Right ventricle myocardium superior (tissue), 1 donor: ENCODE data around the gene LMTK2. TPM values are rescaled to one million over a fixed set of nuclear protein-coding genes. Genes with fewer than 3 reads are reported as not detected.

ENCODE experiments used
- ATAC-seq: fragments of 200-7000 bp; cut with Tn5 transposase; one replicate; pipeline ENCODE4 v1.9.1; 2020; ENCODE audit warnings: mild to moderate bottlenecking; ENCODE audit not compliant: poor library complexity
- DNase-seq: peaks from one replicate; pipeline ENCODE4 v3.0.0-alpha.2; 2020
- intact Hi-C: fragments of 100-400 bp; cut with DNase I; formaldehyde crosslinking; loops from one replicate; pipeline ENCODE4 v1.11.2; 2022
- long read RNA-seq: library from polyadenylated mRNA; unstranded; transcript quantifications from one replicate; pipeline ENCODE4 v2.0.0, GENCODE V29; 2021
- total RNA-seq: library from RNA; stranded (reverse); fragmentation: NEBNext Ultra II Directional; extraction: Animal tissue kit (Norgen Biotek cat#: 25700); gene quantifications from one replicate; pipeline ENCODE4 v1.2.1, GENCODE V29; 2021
- donor health status: DM: no; HTN: yes; CAD: no; lungs with severe emphysema.

The LMTK2 gene
- 20.3 TPM for total RNA-seq
- long read RNA-seq, partial matches to known transcripts = 14 of 22 reads
- long read RNA-seq, other reads (novel, unspliced or antisense) = 8 of 22 reads

- peak; percentile 97 for DNase-seq
- intact Hi-C loops = loop anchor here (1.0 kb wide), 1 partner anchor 62 kb away; no protein-coding TSS in a partner anchor
- peak; percentile 99 for ATAC-seq
Measured at GRCh38 chr7:98106647-98107312, at the start of gene LMTK2. Gene LMTK2 (plus strand): TSS chr7:98106862. CDS start chr7:98107178, 316 bp downstream.

GRCh38 chr7:98057157-98057556 lies 49.5 kb upstream of the LMTK2 start:
- ATAC-seq (no peak), DNase-seq (no peak)
- intact Hi-C loops = no loop called here

GRCh38 chr7:98058186-98058585 lies 48.5 kb upstream of the LMTK2 start:
- no peak for ATAC-seq
- DNase-seq = no peak
- intact Hi-C loops = no loop called here

DNA sequence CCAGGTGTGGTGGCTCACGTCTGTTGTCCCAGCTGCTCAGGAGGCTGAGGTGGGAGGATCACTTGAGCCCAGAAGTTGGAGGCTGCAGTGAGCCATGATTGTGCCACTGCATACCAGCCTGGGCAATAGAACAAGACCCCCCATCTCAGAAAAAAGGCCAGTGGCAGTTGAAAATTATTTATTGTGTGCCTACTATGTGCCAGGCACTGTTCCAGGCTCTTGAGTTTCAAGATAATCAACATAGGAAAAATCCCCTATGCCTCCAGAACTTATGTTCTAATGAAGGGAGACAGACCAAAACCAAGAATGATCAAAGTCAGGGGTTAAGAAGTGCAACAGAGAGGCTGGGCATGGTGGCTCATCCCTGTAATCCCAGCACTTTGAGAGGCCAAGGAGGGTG lies 42.4 kb upstream of the LMTK2 start:
- intact Hi-C loops = no loop called here
- DNase-seq = no peak
- no peak for ATAC-seq

- ATAC-seq = no peak
- DNase-seq = no peak
- intact Hi-C loops = no loop called here
Measured at GRCh38 chr7:98066208-98066607, 40.5 kb upstream of the LMTK2 start.

GRCh38 chr7:98066934-98067507 lies 39.6 kb upstream of the LMTK2 start:
- no peak for DNase-seq
- no peak for ATAC-seq
- intact Hi-C loops = no loop called here

DNA sequence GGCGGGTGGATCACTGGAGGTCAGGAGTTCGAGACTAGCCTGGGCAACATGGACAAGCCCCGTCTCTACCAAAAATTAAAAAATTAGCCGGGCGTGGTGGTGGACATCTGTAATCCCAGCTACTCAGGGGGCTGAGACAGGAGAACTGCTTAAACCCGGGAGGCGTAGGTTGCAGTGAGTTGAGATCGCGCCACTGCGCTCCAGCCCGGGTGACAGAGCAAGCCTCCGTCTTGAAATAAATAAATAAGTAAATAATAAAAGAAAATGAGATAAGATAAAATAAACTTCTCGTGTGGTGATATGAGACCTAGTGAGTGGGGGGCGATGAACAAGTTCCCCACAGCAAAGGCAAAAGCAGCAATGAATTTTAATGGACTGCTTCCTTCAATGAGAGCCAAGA lies 33.6 kb upstream of the LMTK2 start:
- DNase-seq (no peak), ATAC-seq (no peak)
- intact Hi-C loops = no loop called here

DNA sequence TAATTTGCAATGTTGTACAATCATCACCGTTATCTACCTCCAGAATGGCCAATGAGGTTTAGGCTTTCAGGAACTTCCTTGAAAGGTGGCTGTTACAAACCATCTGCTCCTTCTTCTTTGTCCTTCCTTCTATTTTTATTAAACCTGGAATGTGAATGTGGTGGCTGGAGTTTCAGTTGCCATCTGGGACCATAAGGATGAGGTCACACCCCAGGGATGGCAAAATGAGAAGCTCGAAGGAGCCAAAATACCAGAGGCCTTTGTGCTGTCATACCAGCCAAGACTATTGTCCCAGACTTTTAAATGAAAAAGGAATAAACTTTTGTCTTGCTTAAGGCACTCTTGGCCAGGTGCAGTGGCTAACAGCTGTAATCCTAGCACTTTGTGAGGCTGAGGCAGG lies 30.9 kb upstream of the LMTK2 start:
- intact Hi-C loops = no loop called here
- ATAC-seq (no peak), DNase-seq (no peak)

DNA sequence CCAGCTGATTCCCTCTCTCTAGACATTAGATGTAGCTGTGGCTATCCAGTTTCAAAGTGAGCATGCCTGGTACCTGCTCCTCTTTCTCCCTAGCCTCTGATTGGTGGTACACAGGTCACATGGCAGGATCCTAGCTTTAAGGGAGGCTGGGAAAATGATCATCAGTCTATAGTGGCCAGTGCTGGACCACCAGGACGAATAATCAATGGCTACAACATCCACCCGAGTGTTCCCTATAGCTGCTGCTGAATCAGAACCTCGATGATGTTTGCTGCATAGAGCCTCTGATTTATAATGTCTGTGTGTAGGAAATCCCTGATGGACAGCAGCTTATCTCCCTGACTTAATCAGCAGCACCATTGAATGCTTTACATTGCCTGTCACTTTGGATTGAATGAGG lies 28.9 kb upstream of the LMTK2 start:
- DNase-seq (no peak), ATAC-seq (no peak)
- intact Hi-C loops = no loop called here

DNA sequence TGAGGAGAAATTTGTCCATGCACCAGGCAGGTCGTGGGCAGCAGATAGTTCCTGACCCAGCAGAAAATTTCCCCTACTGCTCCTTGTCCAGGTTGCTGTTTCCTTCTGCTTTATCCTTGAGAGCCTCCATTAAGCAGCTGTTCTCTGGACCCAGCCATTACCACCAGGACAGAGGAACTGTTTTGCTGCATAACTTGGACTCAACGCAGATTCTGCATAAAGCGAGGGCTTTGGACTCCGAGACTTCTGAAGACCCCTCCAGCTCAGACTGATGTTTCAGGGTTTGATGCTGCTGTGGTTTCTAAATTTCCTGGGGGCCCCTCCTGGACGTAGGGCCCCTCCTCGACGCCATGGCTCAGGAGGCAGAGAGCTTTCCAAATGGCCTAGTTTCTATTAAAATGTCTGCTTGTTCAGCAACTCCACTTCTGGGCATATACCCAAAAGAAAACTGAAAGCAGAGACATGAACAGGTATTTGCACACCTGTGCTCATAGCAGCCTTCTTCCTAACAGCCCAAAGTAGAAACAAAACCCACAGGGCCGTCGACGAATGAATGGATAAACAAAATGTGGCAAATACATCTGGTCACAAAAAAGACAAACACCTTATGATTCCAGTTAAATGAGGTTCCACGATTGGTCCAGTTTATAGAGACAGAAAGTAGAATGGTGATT lies 28.3 kb upstream of the LMTK2 start:
- intact Hi-C loops = no loop called here

GRCh38 chr7:98079891-98080648 lies 26.6 kb upstream of the LMTK2 start:
- ATAC-seq (no peak), DNase-seq (no peak)
- intact Hi-C loops = no loop called here

More for the DNA sequence above, 28.3 kb upstream of the LMTK2 start:
- DNase-seq (no peak), ATAC-seq (no peak)

DNA sequence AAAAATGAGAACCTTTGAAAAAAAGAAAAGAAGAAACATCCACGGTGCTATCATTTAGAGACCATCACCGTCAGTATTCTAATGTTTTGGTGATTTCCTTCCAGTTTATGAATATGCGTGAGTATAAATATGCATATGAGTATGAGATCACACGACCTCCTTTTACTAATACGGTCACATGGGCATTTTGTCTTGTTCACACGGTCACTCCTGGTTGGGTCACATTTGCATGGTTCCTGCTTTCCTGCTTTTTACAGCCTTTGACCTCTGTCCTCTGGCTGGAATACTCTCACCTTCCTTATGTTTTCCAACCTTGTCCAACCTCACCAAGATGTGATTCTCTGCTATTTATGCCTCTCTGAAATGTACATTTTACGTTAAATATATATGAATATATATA lies 25.3 kb upstream of the LMTK2 start:
- no peak for DNase-seq
- ATAC-seq = no peak
- intact Hi-C loops = no loop called here

DNA sequence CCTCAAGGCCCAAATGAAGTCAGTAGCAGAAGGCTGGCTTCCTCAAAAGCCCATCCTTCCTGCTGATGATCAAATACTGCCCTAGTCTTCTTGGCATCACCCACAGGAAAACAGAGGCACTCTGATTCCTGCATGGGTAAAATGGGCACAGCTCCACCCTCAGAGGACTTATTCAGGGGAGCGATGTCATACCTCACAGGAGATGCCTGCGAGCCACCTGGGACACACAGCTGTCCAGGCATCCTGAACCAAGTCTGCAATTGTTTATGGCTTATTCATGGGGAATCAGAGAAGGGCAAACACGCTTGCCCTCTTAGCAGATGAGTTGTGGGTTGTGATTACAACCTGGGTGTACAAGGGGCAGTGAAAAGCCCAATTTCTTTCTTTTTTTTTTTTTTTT lies 22.0 kb upstream of the LMTK2 start:
- intact Hi-C loops = no loop called here
- ATAC-seq (no peak), DNase-seq (no peak)

- intact Hi-C loops = no loop called here
- ATAC-seq (no peak), DNase-seq (no peak)
Measured at GRCh38 chr7:98085674-98086073, 21.0 kb upstream of the LMTK2 start.

- peak; percentile 36 for ATAC-seq
- intact Hi-C loops = no loop called here
- no peak for DNase-seq
Measured at GRCh38 chr7:98086281-98086718, 20.4 kb upstream of the LMTK2 start.

DNA sequence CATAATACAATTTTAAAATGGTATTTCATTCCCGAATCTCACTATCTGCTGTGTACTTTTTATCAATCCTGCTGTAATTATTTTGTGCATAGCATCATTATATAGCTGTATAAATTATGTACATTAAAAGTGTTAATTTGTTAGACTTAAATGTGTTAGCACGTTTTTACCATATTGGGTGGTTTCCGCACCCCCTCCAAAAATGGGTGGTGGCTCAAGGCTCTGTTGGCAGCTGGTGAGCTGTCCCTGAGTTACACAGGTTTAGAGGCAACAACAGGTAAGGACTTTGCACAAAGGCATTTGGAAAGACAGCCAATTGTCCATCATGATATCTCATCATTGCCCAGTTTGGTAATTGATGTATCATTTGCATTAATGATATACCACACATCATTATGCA lies 18.6 kb upstream of the LMTK2 start:
- DNase-seq (no peak), ATAC-seq (no peak)
- intact Hi-C loops = no loop called here

- ATAC-seq = no peak
- no peak for DNase-seq
- intact Hi-C loops = no loop called here
Measured at GRCh38 chr7:98090116-98090515, 16.5 kb upstream of the LMTK2 start.

GRCh38 chr7:98091061-98091460 lies 15.6 kb upstream of the LMTK2 start:
- intact Hi-C loops = no loop called here

DNA sequence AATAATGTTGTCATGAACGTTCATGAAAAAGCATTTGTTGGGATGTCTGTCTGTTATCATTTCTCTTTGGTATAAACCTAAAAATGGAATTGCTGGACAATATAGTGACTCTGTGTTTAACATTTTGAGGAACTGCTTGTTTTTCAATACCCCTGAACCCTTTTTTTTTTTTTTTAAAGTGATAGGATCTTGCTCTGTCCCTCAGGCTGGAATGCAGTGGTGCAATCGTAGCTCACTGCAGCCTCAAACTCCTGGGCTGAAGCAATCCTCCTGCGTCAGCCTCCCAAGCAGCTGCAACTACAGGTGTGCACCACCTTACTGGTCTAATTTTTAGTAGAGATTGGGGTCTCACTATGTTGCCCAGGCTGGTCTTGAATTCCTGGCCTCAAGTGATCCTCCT lies 15.1 kb upstream of the LMTK2 start:
- intact Hi-C loops = no loop called here
- no peak for ATAC-seq
- no peak for DNase-seq

More at GRCh38 chr7:98091061-98091460, 15.6 kb upstream of the LMTK2 start:
- ATAC-seq (no peak), DNase-seq (no peak)
